ENCODE data around the gene ANAPC10. TPM values are rescaled to one million over a fixed set of nuclear protein-coding genes. Genes with fewer than 3 reads are reported as not detected.

ANAPC10 gene
- total RNA-seq, 6 experiments from 2014 or later: 6.0 to 13.0 (median 8.3) TPM

DNA sequence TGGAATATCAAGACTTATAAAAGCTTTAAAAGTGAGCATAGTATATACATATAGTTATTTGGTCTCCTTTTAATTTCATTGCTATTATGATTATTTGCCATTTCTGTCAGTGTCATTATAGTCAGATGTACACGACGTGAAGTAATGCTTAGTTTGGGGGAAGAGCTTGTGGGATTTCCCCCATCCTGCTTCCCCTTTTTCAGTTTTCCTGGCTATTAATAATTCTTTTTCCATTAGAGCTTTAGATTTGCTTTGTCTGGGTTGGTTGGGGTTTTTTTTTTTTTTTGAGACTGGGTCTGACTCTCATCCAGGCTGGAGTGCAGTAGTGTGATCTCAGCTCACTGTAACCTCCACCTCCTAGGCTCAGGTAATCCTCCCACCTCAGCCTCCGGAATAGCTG lies 5.5 kb upstream of the ANAPC10 start:
- TF ChIP-seq CTCF (IDR thresholded peaks at IDR 0.05) (no peak), POLR2A (IDR thresholded peaks at IDR 0.05) (no peak)
- Histone ChIP-seq H3K27me3 (no peaks in the 10 kb centered on the region), H3K27ac (no peak overlapping the region), H3K9me3 (no peaks in the 10 kb centered on the region), H3K4me1 (peaks cover 0 to 21% (median 10%) of the 10 kb centered on the region in 4 donors), H3K4me3 (no peak overlapping the region), H3K36me3 (peaks cover 0 to 41% (median 2%) of the 10 kb centered on the region in 4 donors)
- ATAC-seq (no peak), DNase-seq (no peak)
- WGBS (ENCODE audit: insufficient coverage, low coverage, low lambda C conversion rate, missing lambda C conversion rate): 60% methylated on average over 3 of the region's 3 CpGs
- intact Hi-C loops (cut with DNase I): no loop called here

DNA sequence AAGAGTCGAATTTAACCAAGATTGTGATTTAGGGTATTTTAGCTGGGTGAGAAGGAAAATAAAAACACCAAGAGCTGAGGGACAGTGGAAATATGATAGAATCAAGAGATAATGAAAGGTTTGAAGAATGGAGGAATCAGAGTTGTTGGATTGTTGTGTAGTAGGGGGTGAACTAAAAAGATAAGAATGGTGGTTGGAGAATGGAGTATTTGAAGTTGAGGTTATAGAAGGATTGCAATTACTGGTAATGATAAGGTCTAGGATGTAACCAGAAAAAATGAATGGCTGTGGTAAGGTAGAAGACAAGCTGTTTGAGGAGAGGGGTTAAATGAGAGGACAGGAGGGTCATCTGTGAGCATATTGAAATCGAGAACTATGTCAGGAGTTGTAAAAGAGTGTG lies 4.6 kb upstream of the ANAPC10 start:
- Histone ChIP-seq H3K4me1 (peaks cover 0 to 21% (median 10%) of the 10 kb centered on the region in 4 donors), H3K27me3 (no peaks in the 10 kb centered on the region), H3K9me3 (no peaks in the 10 kb centered on the region), H3K4me3 (no peak overlapping the region), H3K27ac (no peak overlapping the region), H3K36me3 (peaks cover 0 to 32% (median 0%) of the 10 kb centered on the region in 4 donors)
- DNase-seq: no peak
- WGBS (ENCODE audit: insufficient coverage, low coverage, low lambda C conversion rate, missing lambda C conversion rate): 89% methylated on average over 2 of the region's 2 CpGs
- intact Hi-C loops (cut with DNase I): no loop called here
- TF ChIP-seq CTCF (IDR thresholded peaks at IDR 0.05) (no peak), POLR2A (IDR thresholded peaks at IDR 0.05) (no peak)
- no peak for ATAC-seq

- no peak overlapping the region for H3K27ac ChIP-seq
- no peak for DNase-seq
- ATAC-seq: peak in 1 of 4 donors; percentile 12
- H3K36me3 ChIP-seq: peaks cover 0 to 19% (median 0%) of the 10 kb centered on the region in 4 donors
- no peak for TF ChIP-seq CTCF (IDR thresholded peaks at IDR 0.05)
- no peak for TF ChIP-seq POLR2A (IDR thresholded peaks at IDR 0.05)
- H3K9me3 ChIP-seq: no peaks in the 10 kb centered on the region
- no peaks in the 10 kb centered on the region for H3K27me3 ChIP-seq
- 88% methylated on average over 1 of the region's 1 CpG for WGBS (ENCODE audit: insufficient coverage, low coverage, low lambda C conversion rate, missing lambda C conversion rate)
- intact Hi-C loops (cut with DNase I): no loop called here
- no peak overlapping the region for H3K4me3 ChIP-seq
- peaks cover 0 to 31% (median 14%) of the 10 kb centered on the region in 4 donors for H3K4me1 ChIP-seq
These were observed 3.1 kb upstream of the ANAPC10 start for GRCh38 chr4:145101091-145101490.

GRCh38 chr4:145099653-145100052 lies 1.7 kb upstream of the ANAPC10 start:
- DNase-seq: no peak
- TF ChIP-seq POLR2A (IDR thresholded peaks at IDR 0.05): no peak
- no peak for TF ChIP-seq CTCF (IDR thresholded peaks at IDR 0.05)
- peak overlapping the region in 1 of 3 donors; percentile 74 for H3K4me3 ChIP-seq
- WGBS (ENCODE audit: insufficient coverage, low coverage, low lambda C conversion rate, missing lambda C conversion rate): 26% methylated on average over 5 of the region's 5 CpGs
- H3K9me3 ChIP-seq: no peaks in the 10 kb centered on the region
- peaks cover 0 to 13% (median 0%) of the 10 kb centered on the region in 4 donors for H3K36me3 ChIP-seq
- H3K27ac ChIP-seq: no peak overlapping the region
- no peaks in the 10 kb centered on the region for H3K27me3 ChIP-seq
- intact Hi-C loops (cut with DNase I): no loop called here
- ATAC-seq: no peak
- peaks cover 0 to 31% (median 14%) of the 10 kb centered on the region in 4 donors for H3K4me1 ChIP-seq

GRCh38 chr4:145098675-145099037 lies 660 bp upstream of the ANAPC10 start:
- Histone ChIP-seq H3K27ac (peak overlapping the region; percentile 84 to 94 (median 92)), H3K4me3 (peak overlapping the region; percentile 71 to 75 (median 74)), H3K36me3 (peaks cover 0 to 14% (median 2%) of the 10 kb centered on the region in 4 donors), H3K4me1 (peaks cover 0 to 31% (median 14%) of the 10 kb centered on the region in 4 donors), H3K9me3 (no peaks in the 10 kb centered on the region), H3K27me3 (no peaks in the 10 kb centered on the region)
- 0% methylated on average over 8 of the region's 9 CpGs for WGBS (ENCODE audit: insufficient coverage, low coverage, low lambda C conversion rate, missing lambda C conversion rate)
- TF ChIP-seq POLR2A (IDR thresholded peaks at IDR 0.05) (no peak), CTCF (IDR thresholded peaks at IDR 0.05) (no peak)
- intact Hi-C loops (cut with DNase I): no loop called here
- ATAC-seq (peak; percentile 1 to 37 (median 18)), DNase-seq (no peak)

All from right lobe of liver (tissue), 6 donors.